ENCODE results near the gene HJV.

Gene HJV

DNA sequence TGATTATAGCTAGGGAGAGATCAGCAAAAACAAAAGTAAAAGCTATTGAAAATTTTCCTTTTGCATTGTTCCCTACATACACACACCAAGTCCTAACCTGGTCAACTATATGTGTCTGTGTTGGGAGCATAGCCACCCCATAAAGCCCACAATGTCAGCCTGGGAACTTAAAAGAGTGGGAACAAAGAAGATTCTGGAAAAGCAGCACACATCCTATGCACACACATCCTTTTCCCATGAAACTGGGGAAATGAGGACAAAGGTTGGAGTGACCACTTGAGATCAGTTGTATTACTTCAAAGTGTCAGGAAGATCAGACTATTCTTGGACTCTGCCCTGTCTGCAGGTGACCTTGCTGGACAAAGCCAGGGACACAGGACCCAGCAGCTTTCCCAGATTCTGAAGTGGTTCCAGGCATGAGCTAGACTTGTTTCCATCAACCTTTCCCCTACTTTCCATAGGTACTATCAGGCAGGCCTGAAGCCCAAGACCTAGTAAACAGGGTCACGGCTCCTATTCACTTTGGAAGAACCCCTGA is 41.0 kb downstream of the HJV start (continued):
- no peak for TF ChIP-seq ZSCAN30 (tag by site-specific recombination; IDR thresholded peaks at IDR 0.05)
- TF ChIP-seq, protein P1, sequence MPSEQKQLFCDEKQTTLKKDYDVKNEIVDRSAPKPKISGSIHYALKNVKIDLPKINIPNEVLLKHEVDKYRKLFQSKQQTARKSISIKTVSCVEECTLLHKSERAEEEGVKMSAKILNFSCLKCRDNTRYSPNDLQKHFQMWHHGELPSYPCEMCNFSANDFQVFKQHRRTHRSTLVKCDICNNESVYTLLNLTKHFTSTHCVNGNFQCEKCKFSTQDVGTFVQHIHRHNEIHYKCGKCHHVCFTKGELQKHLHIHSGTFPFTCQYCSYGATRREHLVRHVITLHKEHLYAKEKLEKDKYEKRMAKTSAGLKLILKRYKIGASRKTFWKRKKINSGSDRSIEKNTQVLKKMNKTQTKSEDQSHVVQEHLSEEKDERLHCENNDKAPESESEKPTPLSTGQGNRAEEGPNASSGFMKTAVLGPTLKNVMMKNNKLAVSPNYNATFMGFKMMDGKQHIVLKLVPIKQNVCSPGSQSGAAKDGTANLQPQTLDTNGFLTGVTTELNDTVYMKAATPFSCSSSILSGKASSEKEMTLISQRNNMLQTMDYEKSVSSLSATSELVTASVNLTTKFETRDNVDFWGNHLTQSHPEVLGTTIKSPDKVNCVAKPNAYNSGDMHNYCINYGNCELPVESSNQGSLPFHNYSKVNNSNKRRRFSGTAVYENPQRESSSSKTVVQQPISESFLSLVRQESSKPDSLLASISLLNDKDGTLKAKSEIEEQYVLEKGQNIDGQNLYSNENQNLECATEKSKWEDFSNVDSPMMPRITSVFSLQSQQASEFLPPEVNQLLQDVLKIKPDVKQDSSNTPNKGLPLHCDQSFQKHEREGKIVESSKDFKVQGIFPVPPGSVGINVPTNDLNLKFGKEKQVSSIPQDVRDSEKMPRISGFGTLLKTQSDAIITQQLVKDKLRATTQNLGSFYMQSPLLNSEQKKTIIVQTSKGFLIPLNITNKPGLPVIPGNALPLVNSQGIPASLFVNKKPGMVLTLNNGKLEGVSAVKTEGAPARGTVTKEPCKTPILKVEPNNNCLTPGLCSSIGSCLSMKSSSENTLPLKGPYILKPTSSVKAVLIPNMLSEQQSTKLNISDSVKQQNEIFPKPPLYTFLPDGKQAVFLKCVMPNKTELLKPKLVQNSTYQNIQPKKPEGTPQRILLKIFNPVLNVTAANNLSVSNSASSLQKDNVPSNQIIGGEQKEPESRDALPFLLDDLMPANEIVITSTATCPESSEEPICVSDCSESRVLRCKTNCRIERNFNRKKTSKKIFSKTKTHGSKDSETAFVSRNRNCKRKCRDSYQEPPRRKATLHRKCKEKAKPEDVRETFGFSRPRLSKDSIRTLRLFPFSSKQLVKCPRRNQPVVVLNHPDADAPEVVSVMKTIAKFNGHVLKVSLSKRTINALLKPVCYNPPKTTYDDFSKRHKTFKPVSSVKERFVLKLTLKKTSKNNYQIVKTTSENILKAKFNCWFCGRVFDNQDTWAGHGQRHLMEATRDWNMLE (tag by site-specific recombination; conservative IDR thresholded peaks at IDR 0.05; ENCODE audit: low read depth), result no peak

DNA sequence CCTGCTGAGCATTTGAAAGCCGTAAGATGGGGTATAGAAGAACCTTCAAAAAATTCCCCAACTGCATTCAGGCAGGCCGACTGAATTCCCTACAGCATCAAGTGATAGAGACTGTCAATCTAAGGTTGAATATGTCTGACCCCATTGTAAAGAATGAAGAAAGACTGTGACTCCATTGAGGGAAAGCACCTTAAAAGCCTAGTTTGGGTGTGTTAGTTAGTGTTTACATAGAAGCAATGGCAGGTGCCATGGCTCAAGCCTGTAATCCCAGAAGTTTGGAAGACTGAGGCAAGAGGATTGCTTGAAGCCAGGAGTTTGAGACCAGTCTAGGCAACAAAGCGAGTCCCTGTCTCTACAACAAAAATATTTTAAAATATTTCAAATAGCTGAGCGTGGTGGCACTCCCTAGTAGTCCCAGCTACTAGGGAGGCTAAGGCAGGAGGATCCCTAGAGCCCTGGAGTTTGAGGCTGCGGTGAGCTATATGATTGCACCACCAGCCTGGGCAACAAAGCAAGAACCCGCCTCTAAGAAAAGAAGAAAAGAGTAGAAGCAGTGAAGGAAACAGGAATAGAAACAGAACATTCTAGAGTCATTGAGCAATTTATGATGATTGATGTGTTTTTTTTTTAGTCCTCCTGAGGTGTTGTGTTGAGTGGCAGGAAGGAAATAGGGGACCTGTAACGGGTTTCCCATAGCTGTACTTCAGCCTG is 41.6 kb downstream of the HJV start:
- Histone ChIP-seq H3K4me3 (ENCODE audit: low read depth, low read length) (no peak overlapping the region), H3K36me3 (ENCODE audit: control insufficient read depth in 2 of 2, insufficient read depth in 1 of 2, low read length in 2 of 2) (no peaks in the 10 kb centered on the region), H3K9me3 (ENCODE audit: control insufficient read depth, insufficient read depth, low read depth, low read length) (no peaks in the 10 kb centered on the region), H3K4me1 (ENCODE audit: control insufficient read depth, insufficient read depth, low read length) (peaks cover 6% of the 10 kb centered on the region), H3K27ac (ENCODE audit: extremely low read depth, low read depth, low read length) (peak overlapping the region; percentile 43)
- CTCF ChIA-PET, result interaction anchor here (0.6 to 6.8 kb wide), 13 partner anchors 11 to 135 kb away, joined by 3 to 227 read pairs (median 5); partner anchors contain the start of genes ANKRD34A, LIX1L, NUDT17 and POLR3GL
- 0 out of 2 replicates have a peak, but pooled peaks have one; percentile 14 for TF ChIP-seq ZEB2 (tag by site-specific recombination; IDR thresholded peaks at IDR 0.05)
- no peak for TF ChIP-seq SETDB1 (IDR thresholded peaks at IDR 0.05; ENCODE audit: insufficient read length, low read length)
- peak; percentile 38; the same call in 1 of the 2 replicates for TF ChIP-seq ZNF335 (tag by site-specific recombination; conservative IDR thresholded peaks at IDR 0.05)
- POLR2A ChIA-PET, result interaction anchor here (0.9 to 3.7 kb wide), 13 partner anchors 8 to 121 kb away, joined by 3 to 30 read pairs (median 5); partner anchors contain the start of genes ANKRD34A, LIX1L, PEX11B and PIAS3

- POLR2A ChIA-PET, result interaction anchor here (0.5 to 3.7 kb wide), 16 partner anchors 9 to 121 kb away, joined by 3 to 30 read pairs (median 4); partner anchors contain the start of genes ANKRD34A, LIX1L, PEX11B and PIAS3
- no peak overlapping the region for H3K4me3 ChIP-seq (ENCODE audit: low read depth, low read length)
- H3K27ac ChIP-seq (ENCODE audit: extremely low read depth, low read depth, low read length), result peak overlapping the region; percentile 60
- no peaks in the 10 kb centered on the region for H3K9me3 ChIP-seq (ENCODE audit: control insufficient read depth, insufficient read depth, low read depth, low read length)
- peaks cover 6% of the 10 kb centered on the region for H3K4me1 ChIP-seq (ENCODE audit: control insufficient read depth, insufficient read depth, low read length)
- no peaks in the 10 kb centered on the region for H3K36me3 ChIP-seq (ENCODE audit: control insufficient read depth in 2 of 2, insufficient read depth in 1 of 2, low read length in 2 of 2)
- CTCF ChIA-PET, result interaction anchor here (0.6 to 6.8 kb wide), 20 partner anchors 11 to 134 kb away, joined by 3 to 227 read pairs (median 3); partner anchors contain the start of genes ANKRD34A, LIX1L, NUDT17 and POLR3GL
- TF ChIP-seq ZNF341 (tag by site-specific recombination; IDR thresholded peaks at IDR 0.05; ENCODE audit: low read depth) (peak; percentile 81), ZNF837 (tag by site-specific recombination; IDR thresholded peaks at IDR 0.05) (no peak), PRDM1 (tag by site-specific recombination; IDR thresholded peaks at IDR 0.05) (peak; percentile 95), IKZF3 (tag by site-specific recombination; IDR thresholded peaks at IDR 0.05) (peak; percentile 96), INSM2 (tag by site-specific recombination; IDR thresholded peaks at IDR 0.05) (peak; percentile 80; the same call in 1 of the 2 replicates), ZNF785 (tag by site-specific recombination; IDR thresholded peaks at IDR 0.05) (no peak), TRIM28 (IDR thresholded peaks at IDR 0.05; ENCODE audit: borderline replicate concordance, low read length) (peak; percentile 85; the same call in 1 of the 2 replicates), BCL6B (tag by site-specific recombination; IDR thresholded peaks at IDR 0.05) (no peak), ZNF174 (tag by site-specific recombination; IDR thresholded peaks at IDR 0.05) (no peak)
- TF ChIP-seq, protein P2, sequence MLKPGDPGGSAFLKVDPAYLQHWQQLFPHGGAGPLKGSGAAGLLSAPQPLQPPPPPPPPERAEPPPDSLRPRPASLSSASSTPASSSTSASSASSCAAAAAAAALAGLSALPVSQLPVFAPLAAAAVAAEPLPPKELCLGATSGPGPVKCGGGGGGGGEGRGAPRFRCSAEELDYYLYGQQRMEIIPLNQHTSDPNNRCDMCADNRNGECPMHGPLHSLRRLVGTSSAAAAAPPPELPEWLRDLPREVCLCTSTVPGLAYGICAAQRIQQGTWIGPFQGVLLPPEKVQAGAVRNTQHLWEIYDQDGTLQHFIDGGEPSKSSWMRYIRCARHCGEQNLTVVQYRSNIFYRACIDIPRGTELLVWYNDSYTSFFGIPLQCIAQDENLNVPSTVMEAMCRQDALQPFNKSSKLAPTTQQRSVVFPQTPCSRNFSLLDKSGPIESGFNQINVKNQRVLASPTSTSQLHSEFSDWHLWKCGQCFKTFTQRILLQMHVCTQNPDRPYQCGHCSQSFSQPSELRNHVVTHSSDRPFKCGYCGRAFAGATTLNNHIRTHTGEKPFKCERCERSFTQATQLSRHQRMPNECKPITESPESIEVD (tag by site-specific recombination; IDR thresholded peaks at IDR 0.05), result peak; percentile 34; the same call in 1 of the 2 replicates
These were observed 42.4 kb downstream of the HJV start for GRCh38 chr1:145978854-145979745.
